Upper lobe of right lung (tissue), 1 donor: ENCODE measurements around the gene ENHO. TPM values are rescaled to one million over a fixed set of nuclear protein-coding genes. Genes with fewer than 3 reads are reported as not detected.

Source experiments
- ATAC-seq: fragments of 200-7000 bp; cut with Tn5 transposase; one replicate; pipeline ENCODE4 v1.9.1; 2020; ENCODE audit warnings: mild to moderate bottlenecking, moderate library complexity
- DNase-seq: peaks from one replicate; pipeline ENCODE4 v3.0.0-alpha.2; 2020
- H3K27ac ChIP-seq: fragments of 200-600 bp; one replicate; pipeline ENCODE4 v1.8.0; 2022
- H3K27me3 ChIP-seq: fragments of 200-600 bp; one replicate; pipeline ENCODE4 v1.8.0; 2022; ENCODE audit warnings: mild to moderate bottlenecking
- H3K36me3 ChIP-seq: fragments of 200-600 bp; one replicate; pipeline ENCODE4 v1.8.0; 2022
- H3K4me1 ChIP-seq: fragments of 200-600 bp; one replicate; pipeline ENCODE4 v1.8.0; 2022
- H3K4me3 ChIP-seq: fragments of 200-600 bp; one replicate; pipeline ENCODE4 v1.8.0; 2022; ENCODE audit warnings: mild to moderate bottlenecking
- H3K9me3 ChIP-seq: fragments of 200-600 bp; one replicate; pipeline ENCODE4 v1.8.0; 2022
- intact Hi-C: fragments of 100-400 bp; cut with DNase I; formaldehyde crosslinking; loops from one replicate; pipeline ENCODE4 v1.11.0; 2022
- total RNA-seq: library from RNA; stranded (reverse); fragmentation: NEBNext Ultra II Directional; extraction: Animal tissue kit (Norgen Biotek cat#: 25700); gene quantifications from one replicate; pipeline ENCODE4 v1.2.1, GENCODE V29; 2021
- TF ChIP-seq, protein P1 (sequence below): fragments of 200-600 bp; IDR thresholded peaks from one replicate; pipeline ENCODE4 v1.8.0; 2022; ENCODE audit warnings: antibody characterized with exemption
- donor health status: DM: no; HTN: yes; CAD: no; lungs with severe emphysema.

The ENHO gene
- total RNA-seq, 1 donor from 2014 or later = 0.61 TPM

GRCh38 chr9:34499076-34499475 is 23.7 kb downstream of the ENHO start:
- ATAC-seq (no peak), DNase-seq (no peak)
- intact Hi-C loops = loop anchor here (10.0 kb wide), 1 partner anchor 54 kb away; no protein-coding TSS in a partner anchor
- no peaks in the 10 kb centered on the region for H3K27me3 ChIP-seq
- H3K27ac ChIP-seq = no peak overlapping the region
- H3K36me3 ChIP-seq = no peaks in the 10 kb centered on the region
- no peaks in the 10 kb centered on the region for H3K9me3 ChIP-seq
- peaks cover 7% of the 10 kb centered on the region for H3K4me1 ChIP-seq
- H3K4me3 ChIP-seq = no peak overlapping the region
- TF ChIP-seq, protein P1, sequence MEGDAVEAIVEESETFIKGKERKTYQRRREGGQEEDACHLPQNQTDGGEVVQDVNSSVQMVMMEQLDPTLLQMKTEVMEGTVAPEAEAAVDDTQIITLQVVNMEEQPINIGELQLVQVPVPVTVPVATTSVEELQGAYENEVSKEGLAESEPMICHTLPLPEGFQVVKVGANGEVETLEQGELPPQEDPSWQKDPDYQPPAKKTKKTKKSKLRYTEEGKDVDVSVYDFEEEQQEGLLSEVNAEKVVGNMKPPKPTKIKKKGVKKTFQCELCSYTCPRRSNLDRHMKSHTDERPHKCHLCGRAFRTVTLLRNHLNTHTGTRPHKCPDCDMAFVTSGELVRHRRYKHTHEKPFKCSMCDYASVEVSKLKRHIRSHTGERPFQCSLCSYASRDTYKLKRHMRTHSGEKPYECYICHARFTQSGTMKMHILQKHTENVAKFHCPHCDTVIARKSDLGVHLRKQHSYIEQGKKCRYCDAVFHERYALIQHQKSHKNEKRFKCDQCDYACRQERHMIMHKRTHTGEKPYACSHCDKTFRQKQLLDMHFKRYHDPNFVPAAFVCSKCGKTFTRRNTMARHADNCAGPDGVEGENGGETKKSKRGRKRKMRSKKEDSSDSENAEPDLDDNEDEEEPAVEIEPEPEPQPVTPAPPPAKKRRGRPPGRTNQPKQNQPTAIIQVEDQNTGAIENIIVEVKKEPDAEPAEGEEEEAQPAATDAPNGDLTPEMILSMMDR = no peak

DNA sequence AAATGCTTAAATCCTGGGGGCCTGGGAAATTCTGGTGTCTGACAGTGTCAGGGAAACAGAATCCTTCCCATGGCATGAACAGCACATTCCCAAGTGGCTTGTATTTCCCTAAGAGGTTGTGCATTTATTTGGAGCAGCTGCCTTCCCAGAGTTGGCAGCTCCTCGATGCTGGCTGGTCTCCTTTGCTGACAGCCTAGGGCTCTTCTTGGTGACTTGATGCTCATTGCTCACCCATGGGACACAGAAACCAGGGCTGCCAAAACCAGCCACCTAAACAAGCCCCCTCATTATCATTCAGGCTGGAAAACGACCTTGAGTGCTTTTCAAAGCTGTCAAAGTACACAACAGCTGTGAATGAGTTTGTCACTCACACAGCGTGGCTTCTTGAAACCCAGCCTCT is 24.2 kb downstream of the ENHO start:
- Histone ChIP-seq H3K27ac (no peak overlapping the region), H3K27me3 (no peaks in the 10 kb centered on the region), H3K9me3 (no peaks in the 10 kb centered on the region), H3K4me3 (no peak overlapping the region), H3K36me3 (no peaks in the 10 kb centered on the region), H3K4me1 (peaks cover 7% of the 10 kb centered on the region)
- intact Hi-C loops = loop anchor here (10.0 kb wide), 1 partner anchor 54 kb away; no protein-coding TSS in a partner anchor
- ATAC-seq (no peak), DNase-seq (no peak)
- TF ChIP-seq, protein P1 = no peak

- peaks cover under 1% of the 10 kb centered on the region for H3K4me1 ChIP-seq
- intact Hi-C loops = loop anchor here (10.0 kb wide), 1 partner anchor 51 kb away; no protein-coding TSS in a partner anchor
- ATAC-seq = no peak
- H3K4me3 ChIP-seq = no peak overlapping the region
- no peaks in the 10 kb centered on the region for H3K36me3 ChIP-seq
- DNase-seq = no peak
- H3K27ac ChIP-seq = no peak overlapping the region
- TF ChIP-seq, protein P1 = no peak
- H3K9me3 ChIP-seq = no peaks in the 10 kb centered on the region
- peaks cover 3% of the 10 kb centered on the region for H3K27me3 ChIP-seq
These were observed 26.6 kb downstream of the ENHO start for GRCh38 chr9:34496149-34496712.

DNA sequence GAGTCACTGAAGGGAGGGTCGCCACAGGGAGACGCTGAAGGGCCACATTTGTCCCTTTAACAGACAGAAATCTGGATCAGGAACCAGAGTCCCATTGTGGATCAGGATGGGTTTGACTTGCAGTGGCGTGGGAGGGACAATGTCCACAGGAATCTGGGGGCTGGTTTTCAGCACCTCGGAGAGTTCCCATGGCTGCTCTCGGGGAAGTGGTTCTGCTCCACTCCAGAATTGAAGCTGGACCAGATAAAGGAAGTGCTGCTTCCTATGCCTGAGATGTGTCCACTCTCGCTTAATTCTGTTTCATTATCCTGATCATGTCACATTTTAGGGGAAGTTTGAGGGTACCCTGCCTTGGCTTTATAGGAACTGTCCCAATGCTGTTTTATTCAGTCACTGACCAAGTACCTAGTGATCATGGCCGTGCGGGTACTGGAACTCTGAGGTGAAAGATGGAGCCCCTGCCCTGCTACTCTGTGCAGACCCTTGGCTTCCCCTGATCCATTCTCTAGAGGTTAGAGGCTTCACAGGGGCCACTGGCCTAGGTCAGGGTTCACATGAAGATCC is 28.7 kb downstream of the ENHO start:
- peak; percentile 72 for ATAC-seq
- intact Hi-C loops = loop anchor here (10.0 kb wide), 1 partner anchor 49 kb away; no protein-coding TSS in a partner anchor
- H3K9me3 ChIP-seq = no peaks in the 10 kb centered on the region

GRCh38 chr9:34492051-34492450 is 30.7 kb downstream of the ENHO start:
- TF ChIP-seq, protein P1 = no peak
- no peak for DNase-seq
- Histone ChIP-seq H3K27me3 (peaks cover 3% of the 10 kb centered on the region), H3K9me3 (no peaks in the 10 kb centered on the region), H3K4me3 (no peak overlapping the region), H3K36me3 (no peaks in the 10 kb centered on the region), H3K4me1 (no peaks in the 10 kb centered on the region), H3K27ac (no peak overlapping the region)
- intact Hi-C loops = loop anchor here (10.0 kb wide), 1 partner anchor 47 kb away; no protein-coding TSS in a partner anchor
- ATAC-seq = no peak

More for the DNA sequence above, 28.7 kb downstream of the ENHO start:
- no peak overlapping the region for H3K27ac ChIP-seq
- H3K27me3 ChIP-seq = peaks cover 3% of the 10 kb centered on the region
- TF ChIP-seq, protein P1 = no peak
- H3K4me1 ChIP-seq = no peaks in the 10 kb centered on the region
- H3K4me3 ChIP-seq = no peak overlapping the region
- no peak for DNase-seq
- no peaks in the 10 kb centered on the region for H3K36me3 ChIP-seq
